T1000 (cell line): ENCODE results near the gene PLCB1.
"Not testable (repeated sequence)": the region's sequence is repeated elsewhere in the genome, so short reads cannot be mapped to it uniquely, and the experiment has no call there.

Source experiments
- DNase-seq: peaks from one replicate; lab custom pipeline; 2025; ENCODE audit warnings: mixed read lengths; lab: John Stamatoyannopoulos, UW

PLCB1 gene

GRCh38 chr20:8156235-8157079 lies 24.4 kb downstream of the PLCB1 start:
- DNase-seq, result no peak

- not testable (repeated sequence) for DNase-seq
These were observed 27.2 kb downstream of the PLCB1 start for GRCh38 chr20:8159217-8159616.

- DNase-seq, result no peak
These were observed 29.4 kb downstream of the PLCB1 start for GRCh38 chr20:8161264-8162071.

GRCh38 chr20:8162610-8163009 lies 30.5 kb downstream of the PLCB1 start:
- no peak for DNase-seq

GRCh38 chr20:8163543-8163942 lies 31.5 kb downstream of the PLCB1 start:
- no peak for DNase-seq

- DNase-seq, result no peak
These were observed 34.7 kb downstream of the PLCB1 start for GRCh38 chr20:8166730-8167129.

GRCh38 chr20:8168785-8169288 lies 36.8 kb downstream of the PLCB1 start:
- DNase-seq, result no peak

GRCh38 chr20:8170921-8171320 lies 38.9 kb downstream of the PLCB1 start:
- no peak for DNase-seq

GRCh38 chr20:8172191-8172590 lies 40.1 kb downstream of the PLCB1 start:
- no peak for DNase-seq

GRCh38 chr20:8175741-8176675 lies 43.9 kb downstream of the PLCB1 start:
- no peak for DNase-seq

- no peak for DNase-seq
These were observed 51.5 kb downstream of the PLCB1 start for GRCh38 chr20:8183526-8183925.

- no peak for DNase-seq
These were observed 55.7 kb downstream of the PLCB1 start for GRCh38 chr20:8187740-8188139.

GRCh38 chr20:8190043-8190880 lies 58.2 kb downstream of the PLCB1 start:
- DNase-seq, result no peak

GRCh38 chr20:8194721-8195120 lies 62.7 kb downstream of the PLCB1 start:
- no peak for DNase-seq

- DNase-seq, result no peak
These were observed 64.0 kb downstream of the PLCB1 start for GRCh38 chr20:8196096-8196495.

GRCh38 chr20:8200220-8200619 lies 68.2 kb downstream of the PLCB1 start:
- DNase-seq, result no peak

GRCh38 chr20:8203366-8203765 lies 71.3 kb downstream of the PLCB1 start:
- no peak for DNase-seq

GRCh38 chr20:8205996-8206395 lies 73.9 kb downstream of the PLCB1 start:
- DNase-seq, result no peak

GRCh38 chr20:8208226-8208625 lies 76.2 kb downstream of the PLCB1 start:
- no peak for DNase-seq

- no peak for DNase-seq
These were observed 77.0 kb downstream of the PLCB1 start for GRCh38 chr20:8209061-8209460.

GRCh38 chr20:8210749-8211148 lies 78.7 kb downstream of the PLCB1 start:
- no peak for DNase-seq
